Stimulated activated CD4-positive, alpha-beta T cell treated with anti-CD3 and anti-CD28 coated beads, Interleukin-4, amount 100 ng/mL, for 48 hours (primary cell): ENCODE results near the gene OR2V2.
"Not testable (repeated sequence)": the region's sequence is repeated elsewhere in the genome, so short reads cannot be mapped to it uniquely, and the experiment has no call there.

ENCODE experiments used
- DNase-seq, 2 donors: peaks; one replicate each; pipeline ENCODE4 v3.0.0-alpha.2; 2020; ENCODE audit warnings: low read depth in 2 of 2

OR2V2 gene

DNA sequence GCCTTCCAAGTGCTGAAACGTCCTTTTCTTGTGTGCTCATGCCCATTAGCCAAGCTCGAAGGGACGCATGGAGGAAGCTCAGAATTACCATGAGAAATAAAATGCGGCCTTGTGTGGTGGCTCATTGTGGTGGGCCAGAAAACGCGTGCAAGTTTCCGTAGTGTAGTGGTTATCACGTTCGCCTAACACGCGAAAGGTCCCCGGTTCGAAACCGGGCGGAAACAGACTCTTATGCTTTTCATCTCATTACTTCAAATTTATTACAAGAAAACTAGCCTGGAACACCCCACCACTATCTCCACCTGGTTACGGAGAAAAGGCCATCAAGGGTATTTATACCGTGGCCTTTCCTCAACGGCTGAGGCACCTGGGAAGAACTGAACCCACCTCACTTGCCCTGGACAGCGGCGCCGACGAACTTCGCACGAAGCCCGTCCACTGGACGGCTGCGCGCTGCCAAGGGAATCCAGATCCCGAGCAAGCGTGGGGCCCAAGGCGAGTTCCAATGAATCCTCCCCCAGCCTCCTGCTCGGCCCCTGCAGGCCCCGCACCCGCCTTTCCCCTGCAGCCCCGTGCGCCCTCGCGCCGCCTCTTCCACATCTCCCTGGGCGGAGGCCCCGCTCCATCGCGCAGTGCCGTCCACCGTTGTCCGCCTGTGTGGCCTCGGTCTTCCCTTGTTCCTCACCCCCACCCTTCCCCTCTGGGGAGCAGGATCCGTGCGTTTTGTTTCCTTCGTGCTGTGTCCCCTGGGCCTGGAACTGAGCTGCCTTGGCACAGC, 22.3 kb downstream of the OR2V2 start:
- DNase-seq, result peak; percentile 70 to 91

DNA sequence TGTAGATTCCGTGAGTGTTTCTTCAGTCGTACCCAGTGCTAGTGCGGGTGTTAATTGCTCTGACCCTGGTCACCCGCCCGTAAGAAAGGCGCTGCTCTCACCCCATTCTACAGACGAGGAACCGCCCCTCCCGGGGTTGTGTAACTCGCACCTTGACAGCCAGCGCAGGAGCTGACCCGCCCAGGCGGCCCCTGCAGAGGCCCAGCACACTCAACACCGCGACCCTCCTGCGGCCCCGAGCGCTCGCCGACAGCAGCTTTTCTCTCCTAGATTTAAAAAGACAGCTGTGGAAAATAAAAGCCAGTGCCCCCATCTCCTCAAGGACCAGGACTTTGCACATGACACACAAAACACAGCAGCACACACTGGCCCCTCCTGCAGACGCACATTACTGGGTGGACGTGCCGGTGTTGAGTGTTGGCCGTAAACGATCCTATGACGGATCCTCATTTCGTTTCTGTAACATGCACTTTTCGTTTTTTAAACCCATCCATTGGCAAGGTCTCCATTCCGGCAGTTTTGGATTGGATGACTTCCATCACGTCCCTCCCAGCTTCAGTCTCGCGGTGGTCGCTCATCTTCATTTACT, 22.9 kb downstream of the OR2V2 start:
- no peak for DNase-seq

DNA sequence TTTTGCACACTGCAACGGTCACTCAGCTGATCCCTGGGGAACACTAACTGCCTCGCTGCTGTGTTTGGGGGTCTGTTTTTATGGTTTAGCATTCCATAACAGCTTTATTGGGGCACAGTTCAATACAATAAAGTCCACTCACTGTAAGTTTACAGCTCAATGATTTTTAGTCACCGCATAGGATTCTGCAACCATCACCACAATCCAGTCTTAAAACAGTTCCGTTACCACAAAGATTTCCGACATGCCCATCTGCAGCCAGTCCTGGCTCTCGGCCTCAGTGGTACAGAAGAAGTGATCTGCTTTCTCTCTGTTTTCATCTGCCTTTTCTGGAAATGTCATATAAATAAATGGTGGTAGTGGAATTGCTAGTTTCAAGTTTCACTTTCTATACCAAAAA, 23.6 kb downstream of the OR2V2 start:
- DNase-seq, result no peak

DNA sequence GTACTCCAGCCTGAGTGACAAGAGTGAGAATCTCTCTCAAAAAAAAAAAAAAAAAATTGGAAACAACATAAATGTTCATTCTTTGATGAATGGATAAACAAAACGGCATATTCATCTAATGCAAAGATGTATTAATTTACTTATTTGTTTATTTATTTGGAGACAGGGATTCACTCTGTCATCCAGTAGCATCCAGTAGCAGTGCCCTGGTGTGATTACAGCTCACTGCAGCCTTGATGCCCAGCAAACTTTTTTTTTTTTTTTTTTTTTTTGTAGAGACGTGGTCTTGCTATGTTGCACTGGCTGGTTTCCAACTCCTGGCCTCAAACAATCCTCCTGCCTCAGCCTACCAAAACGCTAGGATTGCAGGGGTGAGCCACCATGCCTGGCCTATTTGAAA, 24.4 kb downstream of the OR2V2 start:
- no peak for DNase-seq

DNA sequence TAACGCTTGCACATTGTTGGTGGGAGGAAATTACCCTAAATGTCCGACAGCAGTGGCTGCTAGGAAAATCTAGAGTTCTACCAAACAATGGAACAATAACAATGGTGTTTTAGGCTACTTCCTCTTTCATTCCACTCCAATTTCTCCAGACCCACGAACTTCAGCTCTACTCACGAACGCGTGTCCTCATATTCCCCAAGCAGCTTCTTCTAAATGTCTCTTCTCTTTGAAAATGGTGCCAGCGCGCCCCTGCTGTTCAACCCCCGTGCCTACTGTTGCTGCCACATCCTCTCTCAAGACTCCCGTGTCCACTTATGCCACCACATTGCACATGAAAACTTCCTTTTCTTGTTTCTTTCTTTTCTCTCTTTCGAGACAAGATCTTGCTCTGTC, 25.6 kb downstream of the OR2V2 start:
- no peak for DNase-seq

DNA sequence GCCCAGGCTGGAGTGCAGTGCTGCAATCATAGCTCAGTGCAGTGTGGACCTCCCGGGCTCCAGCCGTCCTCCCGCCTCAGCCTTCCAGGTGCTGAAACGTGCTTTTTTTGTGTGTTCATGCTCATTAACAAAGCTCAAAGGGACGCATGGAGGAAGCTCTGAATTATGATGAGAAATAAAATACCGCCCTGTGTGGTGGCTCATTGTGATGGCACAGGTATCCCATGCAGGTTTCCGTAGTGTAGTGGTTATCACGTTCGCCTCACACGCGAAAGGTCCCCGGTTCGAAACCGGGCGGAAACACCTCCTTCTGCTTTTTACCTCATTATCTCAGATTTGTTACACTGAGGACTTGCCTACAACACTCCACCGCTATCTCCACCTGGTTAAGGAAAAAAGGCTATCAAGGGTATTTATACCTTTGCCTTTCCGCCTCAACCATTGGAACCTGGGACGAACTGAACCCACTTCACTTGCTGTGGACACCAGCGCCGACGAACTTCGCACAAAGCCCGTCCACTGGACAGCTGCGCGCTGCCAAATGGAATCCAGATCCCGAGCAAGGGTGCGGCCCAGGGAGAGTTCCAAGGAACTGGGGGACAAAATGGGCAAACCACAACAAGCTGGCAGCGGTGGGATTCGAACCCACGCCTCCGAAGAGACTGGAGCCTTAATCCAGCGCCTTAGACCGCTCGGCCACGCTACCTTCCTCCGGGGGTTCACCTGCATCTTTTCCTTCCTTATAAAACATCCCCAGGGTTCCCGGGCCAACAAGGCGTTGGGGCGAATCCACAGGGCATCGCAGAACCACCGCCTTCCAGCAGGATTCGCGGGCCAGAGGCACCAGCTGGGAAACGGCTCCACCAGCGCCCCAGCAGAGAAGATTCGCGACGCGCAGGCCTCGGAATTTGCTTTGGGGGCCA, 26.3 kb downstream of the OR2V2 start:
- peak; percentile 46 to 76 for DNase-seq

DNA sequence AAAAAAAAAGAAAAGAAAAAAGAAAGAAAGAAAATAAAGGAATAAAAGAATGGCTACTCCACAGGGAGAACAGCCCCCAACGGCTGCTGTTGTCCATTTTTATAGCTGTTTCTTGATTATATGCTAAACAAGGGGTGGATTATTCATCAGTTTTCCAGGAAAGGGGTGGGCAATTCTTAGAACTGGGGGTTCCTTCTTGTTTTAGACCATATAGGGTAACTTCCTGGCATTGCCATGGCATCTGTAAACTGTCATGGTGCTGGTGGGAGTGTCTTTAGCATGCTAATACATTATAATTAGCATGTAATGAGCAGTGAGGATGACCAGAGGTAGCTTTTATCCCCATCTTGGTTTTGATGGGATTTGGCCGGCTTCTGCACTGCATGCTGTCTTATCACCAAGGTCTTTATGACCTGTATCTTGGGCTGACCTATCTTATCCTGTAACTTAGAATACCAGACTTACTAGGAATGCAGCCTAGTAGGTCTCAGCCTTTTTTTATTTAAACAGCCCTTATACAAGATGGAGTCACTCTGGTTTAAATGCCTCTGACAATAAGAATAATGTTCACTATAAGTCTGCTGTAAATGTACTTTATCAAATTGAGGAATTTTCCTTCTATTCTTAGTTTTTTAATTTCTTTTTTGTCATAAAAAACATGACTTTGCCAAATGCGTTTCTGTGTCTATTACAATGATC, 29.0 kb downstream of the OR2V2 start:
- DNase-seq, result no peak

DNA sequence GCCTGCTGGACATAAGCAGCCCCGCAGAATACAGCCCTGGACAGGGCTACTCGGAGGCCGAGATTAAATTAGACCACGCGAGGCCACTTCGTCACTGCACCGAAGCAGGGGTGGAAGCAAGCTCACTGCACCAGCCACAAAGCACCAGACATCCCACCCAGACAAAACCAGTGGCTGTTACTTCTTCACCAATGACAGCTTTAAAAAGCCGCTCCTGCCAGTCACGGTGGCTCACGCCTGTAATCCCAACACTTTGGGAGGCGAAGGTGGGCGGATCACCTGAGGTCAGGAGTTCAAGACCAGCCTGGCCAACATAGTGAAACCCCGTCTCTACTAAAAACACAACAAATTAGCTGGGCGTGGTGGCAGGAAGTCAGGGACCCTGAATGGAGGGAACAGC, 30.2 kb downstream of the OR2V2 start:
- not testable (repeated sequence) for DNase-seq

DNA sequence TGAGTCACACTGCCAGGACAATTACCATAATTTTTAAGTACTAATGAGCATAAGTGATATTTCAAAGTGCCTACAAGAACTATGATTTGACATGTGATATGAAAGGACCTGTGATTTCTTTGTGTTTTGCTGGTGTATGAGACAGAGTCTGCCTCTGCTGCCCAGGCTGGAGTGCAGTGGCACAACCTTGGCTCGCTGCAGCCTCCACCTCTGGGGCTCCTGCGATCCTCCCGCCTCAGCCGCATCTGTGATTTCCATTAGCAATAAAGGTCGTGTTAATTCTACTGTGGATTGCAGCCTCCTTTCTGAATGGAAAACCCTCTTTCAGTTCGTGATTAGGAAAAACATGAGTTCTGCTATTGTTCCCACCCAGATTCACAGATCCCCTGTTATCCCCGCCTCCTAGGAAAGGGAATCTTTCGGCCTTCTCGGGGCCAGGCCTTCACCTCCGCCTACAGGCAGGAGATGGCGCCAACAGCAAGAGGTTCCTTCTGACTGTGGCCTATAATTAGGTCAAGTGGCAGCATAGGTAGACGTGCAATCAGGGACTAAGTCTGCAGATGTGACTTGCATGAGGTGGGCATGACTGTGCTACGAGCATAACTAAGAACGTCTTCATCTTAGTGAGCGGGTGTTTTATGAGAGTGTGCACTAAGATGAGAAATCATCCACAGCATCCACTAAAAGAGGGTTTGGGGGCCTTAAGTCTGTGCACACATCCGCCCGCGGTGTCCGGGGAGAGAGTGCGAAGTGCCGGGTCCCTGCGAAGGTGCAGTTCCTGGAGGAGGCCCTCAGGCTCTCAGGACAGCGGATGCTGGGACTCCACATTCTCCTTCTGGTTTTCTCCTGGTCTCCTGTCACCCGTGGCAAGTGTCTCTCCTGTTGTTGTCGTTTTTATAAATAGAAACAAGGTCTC, 34.5 kb downstream of the OR2V2 start:
- DNase-seq, result no peak

DNA sequence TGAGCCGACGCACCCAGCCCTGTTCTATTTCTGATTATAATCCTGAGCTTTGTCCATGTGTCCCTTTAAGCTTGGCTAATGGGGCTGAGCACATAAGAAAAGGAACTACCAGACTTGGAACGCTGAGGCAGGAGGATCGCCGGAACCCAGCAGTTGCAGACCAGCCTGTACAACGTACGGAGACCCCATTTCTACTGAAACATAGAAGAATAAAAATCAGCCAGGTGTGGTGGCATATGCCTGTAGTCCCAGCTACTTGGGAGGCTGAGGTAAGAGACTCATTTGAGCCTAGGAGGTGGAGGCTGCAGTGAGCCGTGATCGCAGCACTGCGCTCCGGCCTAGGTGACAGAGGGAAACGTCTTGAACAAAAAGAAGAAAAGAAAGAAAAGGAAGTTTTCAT, 35.3 kb downstream of the OR2V2 start:
- DNase-seq, result no peak

DNA sequence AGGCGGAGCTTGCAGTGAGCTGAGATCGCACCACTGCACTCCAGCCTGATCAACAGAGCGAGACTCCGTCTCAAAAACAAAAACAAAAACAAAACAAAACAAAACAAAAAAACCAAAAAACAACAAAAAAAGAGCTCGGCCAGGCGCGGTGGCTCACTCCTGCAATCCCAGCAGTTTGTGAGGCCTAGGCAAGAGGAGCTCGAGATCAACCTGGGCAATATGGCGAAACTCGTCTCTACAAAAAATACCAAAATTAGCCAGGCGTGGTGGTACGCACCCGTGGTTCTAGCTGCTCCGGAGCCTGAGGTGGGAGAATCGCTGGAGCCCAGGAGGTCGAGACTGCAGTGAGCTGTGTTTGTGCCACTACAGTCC, 37.4 kb downstream of the OR2V2 start:
- no peak for DNase-seq

DNA sequence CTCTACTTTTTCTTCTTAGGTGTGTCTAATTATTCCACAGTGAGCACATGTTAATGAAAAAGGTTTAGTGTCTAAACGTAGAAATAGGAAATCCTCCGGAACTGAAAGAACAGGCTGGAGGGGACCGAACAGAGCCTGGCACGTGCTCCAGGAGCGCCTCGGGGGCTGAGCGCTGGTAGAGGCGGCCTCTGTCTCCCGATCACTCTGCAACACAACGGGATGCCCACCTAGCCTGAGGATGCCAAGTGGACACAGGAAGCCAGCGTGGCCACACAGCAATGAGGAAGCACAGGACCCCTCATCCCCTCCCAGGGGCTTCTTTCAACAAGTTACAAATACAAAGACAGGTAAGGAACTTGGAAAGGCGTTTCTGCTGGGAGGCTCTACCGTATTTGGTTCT, 38.2 kb downstream of the OR2V2 start:
- no peak for DNase-seq

DNA sequence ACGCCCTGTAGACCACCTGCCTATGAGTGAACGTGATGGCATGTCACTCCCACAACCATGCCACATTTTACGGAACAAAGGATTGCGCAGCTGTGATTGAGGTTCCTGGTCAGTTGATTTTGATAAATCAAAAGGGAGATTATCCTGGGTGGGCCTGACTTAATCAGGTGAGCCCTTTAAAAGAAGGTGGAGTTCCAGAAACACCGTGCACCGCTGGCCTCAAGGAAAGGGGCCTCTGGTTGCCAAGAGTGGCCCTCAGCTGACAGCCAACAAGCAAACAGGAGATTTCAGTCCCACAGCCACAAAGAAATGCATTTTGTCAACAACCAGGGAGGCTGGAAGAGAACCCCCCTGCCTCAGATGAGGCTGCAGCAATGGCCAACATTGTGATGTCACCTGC, 38.6 kb downstream of the OR2V2 start:
- DNase-seq, result no peak

DNA sequence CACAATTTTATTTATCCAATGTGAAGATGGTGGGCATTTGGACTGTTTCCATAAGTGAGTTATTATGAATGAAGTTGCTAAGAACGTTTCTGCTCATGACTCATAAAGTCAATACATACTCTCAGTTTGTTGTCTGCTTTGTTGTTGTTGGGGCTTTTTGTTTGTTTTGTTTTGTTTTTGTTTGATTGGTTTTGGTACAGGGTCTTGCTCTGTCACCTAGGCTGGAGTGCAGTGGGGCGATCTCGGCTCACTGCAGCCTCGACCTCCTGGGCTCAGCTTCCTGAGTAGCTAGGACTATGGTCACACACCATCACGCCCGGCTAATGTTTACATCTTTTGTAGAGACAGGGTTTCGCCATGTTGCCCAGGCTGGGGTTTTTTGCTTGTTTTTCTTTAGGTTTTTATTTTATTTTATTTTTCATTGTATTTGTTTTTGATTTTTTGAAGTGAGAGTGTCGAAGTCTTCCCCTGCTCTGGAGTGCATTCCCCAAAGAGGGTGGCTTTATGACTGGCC, 39.7 kb downstream of the OR2V2 start:
- no peak for DNase-seq

DNA sequence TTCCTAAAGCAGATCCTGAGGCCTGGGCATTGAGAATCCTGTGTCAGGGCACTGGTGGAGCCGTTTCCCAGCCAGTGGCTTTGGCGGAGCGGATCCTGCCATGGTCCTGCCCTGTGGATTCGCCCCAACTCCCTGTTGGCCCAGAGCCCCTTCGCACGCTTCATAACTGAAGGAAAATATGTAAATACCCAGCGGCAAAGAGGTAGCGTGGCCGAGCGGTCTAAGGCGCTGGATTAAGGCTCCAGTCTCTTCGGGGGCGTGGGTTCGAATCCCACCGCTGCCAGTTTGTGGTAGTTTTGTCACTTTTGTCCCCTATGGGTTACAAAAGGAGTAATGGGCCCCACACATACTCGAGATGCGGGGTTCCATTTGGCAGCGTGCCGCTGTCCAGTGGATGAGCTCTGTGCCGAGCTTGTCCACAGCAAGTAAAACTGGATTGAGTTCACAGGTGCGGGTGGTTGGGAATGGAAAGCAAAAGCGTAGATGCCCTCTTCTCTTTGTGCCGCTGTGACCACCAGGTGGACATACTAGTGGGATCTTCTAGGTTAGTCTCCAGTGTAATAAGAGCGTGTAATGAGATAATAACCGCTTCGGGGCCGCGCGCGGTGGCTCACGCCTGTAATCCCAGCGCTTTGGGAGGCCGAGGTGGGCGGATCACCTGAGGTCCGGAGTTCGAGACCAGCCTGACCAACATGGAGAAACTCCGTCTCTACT, 40.3 kb downstream of the OR2V2 start:
- DNase-seq, result peak; percentile 63 to 78

DNA sequence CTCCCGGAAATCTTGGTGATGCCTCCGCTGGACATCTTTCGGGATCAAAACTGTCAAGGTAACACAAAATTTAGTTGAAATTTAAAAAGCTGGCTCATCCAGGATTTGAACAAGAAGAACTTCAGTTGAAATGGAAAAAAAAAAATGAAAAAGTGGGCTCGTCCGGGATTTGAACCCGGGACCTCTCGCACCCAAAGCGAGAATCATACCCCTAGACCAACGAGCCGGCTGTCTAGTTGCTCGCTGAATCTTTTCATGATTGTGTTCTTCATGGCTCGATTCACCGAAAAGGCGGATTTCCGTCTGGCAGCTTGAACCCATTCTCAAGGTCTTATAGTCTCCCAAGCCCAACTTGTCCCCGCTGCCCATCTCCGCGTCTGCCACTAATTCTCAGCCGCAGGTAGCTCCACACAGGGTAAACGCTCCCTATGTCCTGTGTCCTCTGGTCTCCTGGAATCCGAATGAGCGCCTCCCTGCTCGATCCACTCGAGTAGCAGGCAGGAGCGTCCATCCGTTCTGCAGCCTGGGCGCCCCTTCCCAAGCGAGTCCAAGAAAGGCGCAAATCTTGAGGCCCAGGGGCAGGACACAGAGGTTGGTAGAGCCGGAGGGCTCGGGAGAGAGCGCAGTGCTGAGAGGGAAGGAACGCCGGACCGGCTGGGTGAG, 41.4 kb downstream of the OR2V2 start:
- peak; percentile 66 to 80 for DNase-seq

DNA sequence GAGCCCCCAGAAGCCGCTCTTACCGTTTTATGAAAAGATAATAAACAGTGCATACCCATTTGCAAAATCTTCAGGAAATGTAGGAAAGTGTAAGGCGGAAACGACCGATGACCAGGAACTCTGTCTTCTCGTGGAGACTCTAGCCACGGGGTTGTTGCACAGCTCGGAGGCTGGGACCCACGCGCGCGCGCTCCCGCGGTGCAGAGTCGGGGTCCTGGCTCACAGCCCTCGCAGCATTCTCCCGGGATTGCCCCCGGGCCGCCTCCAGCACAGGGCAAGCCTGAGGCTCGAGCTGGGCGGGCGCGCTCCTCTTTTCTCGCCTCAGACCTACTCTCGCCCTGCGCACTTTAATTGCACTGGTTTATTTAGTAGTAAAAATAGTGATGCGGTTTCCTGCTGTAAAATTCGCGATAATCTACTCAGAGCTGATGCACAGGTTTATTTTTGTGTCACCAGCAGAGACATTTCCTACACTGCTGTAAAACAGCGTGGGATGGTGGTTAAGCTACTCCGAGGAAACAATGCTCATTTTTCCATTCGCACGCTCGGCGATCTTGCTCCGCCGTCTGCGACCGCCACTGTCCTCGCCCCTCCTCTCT, 42.1 kb downstream of the OR2V2 start:
- DNase-seq, result peak; percentile 54 to 65

DNA sequence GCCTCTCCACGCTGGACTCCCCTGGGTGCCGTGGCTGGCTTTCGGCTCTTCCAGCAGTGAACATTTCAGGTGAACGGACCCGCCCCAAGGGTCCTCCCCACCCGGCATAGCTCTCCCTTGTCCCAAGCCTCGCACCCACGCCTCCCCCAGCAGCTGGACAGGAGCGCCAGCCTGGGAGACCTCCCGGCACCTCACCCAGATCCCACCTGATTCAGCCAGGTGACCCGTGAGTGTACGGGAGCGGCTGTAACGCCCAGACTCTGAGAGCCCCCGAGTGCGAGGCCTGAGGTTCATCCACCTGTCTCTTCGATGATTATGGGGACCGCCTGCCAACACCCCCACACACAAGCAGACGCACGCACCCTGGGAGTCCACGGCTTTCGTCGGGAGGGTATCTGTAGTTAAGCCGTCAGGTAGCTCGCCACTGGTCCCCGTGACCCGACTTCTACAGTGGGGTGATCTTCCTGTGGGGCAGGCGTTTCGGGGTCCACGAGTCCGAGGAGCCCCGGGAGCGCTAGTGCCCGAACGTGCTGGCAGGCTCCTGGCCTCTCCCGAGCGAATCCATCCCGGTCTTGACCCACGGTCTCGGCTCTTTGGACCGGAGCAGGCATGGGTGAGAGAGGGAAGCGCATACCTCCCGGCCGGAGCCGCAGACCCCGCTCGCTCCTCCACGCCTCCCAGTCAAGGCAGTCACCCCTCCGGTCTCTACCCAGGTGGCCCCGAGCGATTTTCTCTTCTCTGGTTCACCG, 42.8 kb downstream of the OR2V2 start:
- no peak for DNase-seq
